IPS-18c (cell line): ENCODE data around the gene LCOR.

Source experiments
- H3K4me3 ChIP-seq: 2 replicates; pipeline ENCODE4 v1.7.0; 2013; ENCODE audit warnings: low read depth, mild to moderate bottlenecking, low read length, moderate library complexity; ENCODE audit not compliant: insufficient read depth
- H3K9me3 ChIP-seq: one replicate; pipeline ENCODE4 v1.6.1; 2013; ENCODE audit warnings: mild to moderate bottlenecking, low read length, moderate library complexity; ENCODE audit not compliant: control insufficient read depth, insufficient read depth

LCOR gene

DNA sequence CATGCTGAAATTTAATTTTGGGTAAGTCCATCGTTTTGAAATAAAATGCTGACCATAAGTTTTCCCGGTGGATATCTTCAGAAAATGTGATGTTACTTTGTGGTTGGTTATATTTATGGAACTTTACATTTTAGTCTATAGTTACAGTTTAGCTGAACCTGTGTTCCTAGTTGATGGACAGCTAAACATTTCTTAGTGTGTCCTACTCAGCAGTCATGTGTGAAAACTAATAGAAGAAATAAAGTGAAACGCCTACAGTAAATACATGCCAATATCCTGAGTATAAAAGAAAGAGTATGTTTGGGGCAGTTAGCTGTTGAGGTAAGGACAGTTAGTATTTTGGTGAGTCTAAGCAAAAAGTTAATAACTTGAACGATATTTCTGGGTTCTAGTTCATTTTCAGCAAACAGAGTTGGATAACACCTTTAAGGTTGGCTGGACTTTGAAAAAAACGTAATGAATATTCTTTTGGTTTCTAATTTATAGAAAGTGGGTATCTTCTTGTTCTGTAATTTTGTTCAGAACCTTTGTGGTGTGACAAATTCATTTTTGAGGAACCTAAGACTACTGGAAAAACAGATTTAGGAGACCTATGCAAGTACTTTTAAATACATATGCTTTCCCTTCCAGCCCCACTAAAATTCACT is 28.7 kb downstream of the LCOR start:
- Histone ChIP-seq H3K9me3 (no peaks in the 10 kb centered on the region), H3K4me3 (no peak overlapping the region)

DNA sequence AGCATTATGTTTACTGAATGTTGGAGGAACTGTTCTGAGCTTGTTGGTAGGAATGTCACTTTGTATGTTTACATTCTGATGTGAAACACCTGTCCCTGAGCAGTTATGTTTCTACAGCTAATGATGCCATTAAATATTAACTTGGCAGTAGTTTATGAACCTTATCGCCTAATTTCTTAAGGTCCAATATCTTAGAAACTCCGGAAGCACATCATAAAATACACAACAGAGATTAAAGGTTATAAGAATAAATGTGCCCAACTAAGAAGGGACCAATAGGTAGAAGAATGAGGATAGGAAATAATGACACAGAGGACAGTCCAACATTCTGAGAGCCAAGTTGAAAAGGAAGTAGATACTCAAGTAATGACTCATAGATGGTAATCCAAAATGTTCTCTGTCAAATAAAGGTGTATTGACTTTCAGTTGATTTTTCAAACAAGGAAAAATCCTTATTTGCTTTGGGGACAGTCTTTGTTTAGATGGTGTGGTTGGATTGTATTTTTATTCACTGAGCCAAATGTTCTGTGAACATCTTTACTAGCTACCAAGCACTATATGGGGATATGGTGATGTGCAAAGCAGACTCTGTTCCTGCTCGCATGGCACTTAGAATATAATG is 31.9 kb downstream of the LCOR start:
- H3K9me3 ChIP-seq = no peaks in the 10 kb centered on the region
- no peak overlapping the region for H3K4me3 ChIP-seq

DNA sequence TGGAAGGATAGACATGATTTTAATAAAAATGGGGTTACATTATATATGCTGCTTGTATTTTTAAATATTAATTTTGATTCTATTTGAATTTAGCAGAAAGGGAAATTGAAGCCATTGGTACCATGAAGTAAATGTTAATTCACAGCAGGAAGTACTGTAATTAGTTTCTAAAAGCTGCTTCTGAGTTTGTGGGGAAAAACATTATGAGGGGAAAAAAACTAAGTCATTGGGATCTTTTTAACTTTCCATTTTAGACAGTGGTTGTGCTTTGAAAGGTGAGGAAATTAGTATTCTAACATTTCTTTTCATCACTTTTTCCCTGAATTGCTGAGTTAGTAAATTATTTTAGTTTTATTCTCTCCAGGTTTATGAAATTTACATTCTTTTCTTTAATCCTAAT is 41.0 kb downstream of the LCOR start:
- Histone ChIP-seq H3K4me3 (no peak overlapping the region), H3K9me3 (no peaks in the 10 kb centered on the region)

DNA sequence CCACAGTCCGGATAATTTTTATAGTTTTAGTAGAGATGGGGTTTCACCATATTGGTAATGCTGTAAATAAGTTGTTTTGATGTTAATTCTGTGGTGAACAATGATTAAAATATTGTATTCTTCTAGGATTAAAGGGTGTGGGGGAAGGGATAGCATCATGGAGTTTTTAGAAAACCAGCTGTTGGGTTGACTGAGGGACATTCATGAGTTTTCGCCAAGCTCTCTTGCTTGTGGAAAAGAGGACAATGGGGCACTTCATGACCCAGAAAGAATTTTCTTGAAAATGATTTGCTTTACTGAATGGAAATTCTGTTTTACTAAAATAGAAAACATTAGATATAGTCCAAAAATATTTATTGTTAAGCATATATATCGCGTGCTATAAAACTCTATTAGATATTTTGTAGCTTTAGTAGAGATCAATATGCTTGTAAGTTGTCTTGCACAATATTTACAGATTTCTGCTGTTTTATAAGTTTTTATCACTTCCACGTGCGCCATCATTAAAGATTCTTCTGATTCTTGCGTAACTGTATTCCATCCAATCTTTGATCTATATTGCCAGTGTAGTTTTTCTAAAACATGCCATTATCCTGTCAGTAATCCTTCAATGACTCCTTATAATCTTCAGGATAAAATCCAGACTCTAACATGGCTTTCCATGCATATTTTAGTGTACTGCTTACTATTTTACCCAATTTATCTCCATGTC is 41.8 kb downstream of the LCOR start:
- Histone ChIP-seq H3K9me3 (no peaks in the 10 kb centered on the region), H3K4me3 (no peak overlapping the region)

DNA sequence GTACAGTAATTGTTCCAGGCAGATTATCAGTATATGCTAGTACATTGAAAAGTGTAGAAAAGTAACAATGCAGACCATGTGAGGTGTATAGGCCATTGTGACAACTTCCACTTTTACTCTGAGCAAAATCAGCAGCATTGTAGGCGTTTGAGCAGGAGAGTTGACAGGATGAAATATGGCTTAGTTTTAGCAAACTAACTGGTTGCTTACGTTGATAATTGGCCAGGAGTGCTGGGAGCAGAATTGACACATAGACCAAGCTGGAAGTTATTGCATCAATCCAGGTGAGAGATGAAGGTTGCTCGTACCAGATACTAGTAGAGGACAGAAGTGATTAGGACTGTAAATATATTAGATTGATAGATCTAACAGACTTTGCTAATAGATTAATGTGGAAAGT is 46.0 kb downstream of the LCOR start:
- H3K4me3 ChIP-seq = no peak overlapping the region
- H3K9me3 ChIP-seq = no peaks in the 10 kb centered on the region

DNA sequence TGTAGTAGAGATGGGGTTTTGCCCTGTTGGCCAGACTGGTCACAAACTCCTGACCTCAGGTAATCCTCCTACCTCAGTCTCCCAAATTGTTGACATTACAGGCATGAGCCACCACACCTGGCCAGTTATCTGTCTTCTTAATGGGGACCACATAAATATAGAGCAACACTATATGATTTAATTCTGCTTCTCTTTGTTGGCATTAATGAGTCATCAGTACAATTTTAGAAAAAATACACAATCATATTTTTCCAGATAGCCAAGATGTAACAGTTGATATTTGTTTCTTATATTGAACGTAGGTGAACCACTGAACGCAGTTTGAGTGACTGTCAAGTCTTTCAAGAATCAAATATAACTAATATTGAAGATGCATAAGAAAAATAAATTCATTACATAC is 48.5 kb downstream of the LCOR start:
- Histone ChIP-seq H3K9me3 (no peaks in the 10 kb centered on the region), H3K4me3 (no peak overlapping the region)

DNA sequence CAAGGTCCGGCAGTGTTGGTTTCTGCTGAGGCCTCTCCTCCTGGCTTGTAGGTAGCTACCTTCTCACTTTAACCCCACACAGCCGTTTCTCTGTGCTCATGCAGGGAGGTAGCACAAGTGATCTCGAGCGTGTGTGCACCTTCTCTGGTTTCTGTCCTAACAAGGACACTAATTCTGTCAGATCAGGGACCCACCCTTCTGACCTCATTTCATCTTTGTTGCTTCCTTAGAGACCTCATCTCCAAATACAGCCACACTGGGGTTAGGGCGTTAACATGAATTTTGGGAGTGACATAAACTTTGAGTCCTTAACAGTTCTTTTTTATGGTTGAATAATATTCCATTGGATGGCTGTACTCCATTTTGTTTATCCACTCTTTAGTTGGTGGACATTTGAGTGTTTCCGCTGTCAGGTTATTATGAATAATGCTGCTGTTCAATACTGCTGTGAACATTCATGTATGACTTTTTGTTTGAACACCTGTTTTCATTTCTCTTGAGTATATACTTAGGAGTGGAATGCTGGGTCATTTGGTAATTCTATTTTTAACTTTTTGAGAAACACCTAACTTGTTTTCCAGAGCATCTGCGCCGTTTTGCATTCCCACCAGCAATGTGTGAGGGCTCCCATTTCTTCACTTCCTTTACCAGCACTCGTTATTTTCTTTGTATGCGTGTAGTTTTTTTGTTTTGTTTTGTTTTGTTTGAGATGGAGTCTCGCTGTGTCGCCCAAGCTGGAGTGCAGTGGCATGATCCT is 57.5 kb downstream of the LCOR start:
- no peaks in the 10 kb centered on the region for H3K9me3 ChIP-seq
- H3K4me3 ChIP-seq = no peak overlapping the region

DNA sequence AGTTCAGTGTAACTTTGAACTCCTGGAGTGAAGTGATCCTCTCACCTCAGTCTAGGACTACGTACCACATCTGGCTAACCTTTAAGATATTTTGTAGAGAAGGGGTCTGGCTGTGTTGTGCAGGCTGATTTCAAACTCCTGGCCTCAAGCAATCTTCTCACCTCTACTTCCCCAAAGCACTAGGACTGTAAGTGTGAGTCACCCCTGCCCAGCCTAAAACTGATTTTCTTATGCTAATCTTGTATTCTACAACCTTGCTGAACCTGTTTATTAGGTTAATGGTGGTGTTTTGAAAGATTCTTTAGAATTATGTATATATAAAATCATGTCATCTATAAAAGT is 58.0 kb downstream of the LCOR start:
- no peak overlapping the region for H3K4me3 ChIP-seq
- no peaks in the 10 kb centered on the region for H3K9me3 ChIP-seq

DNA sequence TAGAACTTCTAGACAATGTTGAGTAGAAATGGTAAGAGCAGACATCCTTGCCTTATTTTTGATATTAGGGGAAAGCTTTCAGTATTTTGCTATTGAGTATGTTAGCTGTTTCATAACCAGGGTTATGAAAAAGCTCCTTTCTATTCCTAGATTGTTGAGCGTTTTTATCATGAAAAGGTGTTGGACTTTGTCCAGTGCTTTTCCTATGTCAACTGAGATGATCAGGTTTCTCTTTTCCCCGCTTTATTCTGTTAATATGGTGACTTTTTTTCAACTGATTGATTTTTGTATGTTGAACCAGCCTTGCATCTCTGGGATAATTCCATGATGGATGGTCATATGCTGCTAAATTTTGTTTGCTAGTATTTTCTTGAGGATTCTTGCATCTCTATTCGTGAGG is 58.5 kb downstream of the LCOR start:
- Histone ChIP-seq H3K9me3 (no peaks in the 10 kb centered on the region), H3K4me3 (no peak overlapping the region)

DNA sequence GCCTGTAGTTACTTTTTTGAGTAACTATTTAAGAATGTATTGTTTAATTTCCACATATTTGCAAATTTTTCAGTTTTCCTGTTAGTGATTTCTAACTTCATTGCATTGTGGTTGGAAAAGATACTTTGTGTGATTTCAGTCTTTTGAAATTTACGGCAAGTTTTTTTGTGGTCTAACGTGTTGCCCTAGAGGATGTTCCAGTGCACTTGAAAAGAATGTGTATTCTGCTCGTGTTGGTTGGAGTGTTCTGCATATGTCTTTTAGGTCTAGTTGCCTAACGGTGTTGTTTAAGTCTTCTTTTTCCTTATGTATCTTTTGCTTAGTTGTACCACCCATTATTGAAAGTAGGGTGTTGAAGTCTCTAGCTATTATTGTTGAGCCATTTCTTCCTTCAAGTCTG is 59.7 kb downstream of the LCOR start:
- no peak overlapping the region for H3K4me3 ChIP-seq
- no peaks in the 10 kb centered on the region for H3K9me3 ChIP-seq

DNA sequence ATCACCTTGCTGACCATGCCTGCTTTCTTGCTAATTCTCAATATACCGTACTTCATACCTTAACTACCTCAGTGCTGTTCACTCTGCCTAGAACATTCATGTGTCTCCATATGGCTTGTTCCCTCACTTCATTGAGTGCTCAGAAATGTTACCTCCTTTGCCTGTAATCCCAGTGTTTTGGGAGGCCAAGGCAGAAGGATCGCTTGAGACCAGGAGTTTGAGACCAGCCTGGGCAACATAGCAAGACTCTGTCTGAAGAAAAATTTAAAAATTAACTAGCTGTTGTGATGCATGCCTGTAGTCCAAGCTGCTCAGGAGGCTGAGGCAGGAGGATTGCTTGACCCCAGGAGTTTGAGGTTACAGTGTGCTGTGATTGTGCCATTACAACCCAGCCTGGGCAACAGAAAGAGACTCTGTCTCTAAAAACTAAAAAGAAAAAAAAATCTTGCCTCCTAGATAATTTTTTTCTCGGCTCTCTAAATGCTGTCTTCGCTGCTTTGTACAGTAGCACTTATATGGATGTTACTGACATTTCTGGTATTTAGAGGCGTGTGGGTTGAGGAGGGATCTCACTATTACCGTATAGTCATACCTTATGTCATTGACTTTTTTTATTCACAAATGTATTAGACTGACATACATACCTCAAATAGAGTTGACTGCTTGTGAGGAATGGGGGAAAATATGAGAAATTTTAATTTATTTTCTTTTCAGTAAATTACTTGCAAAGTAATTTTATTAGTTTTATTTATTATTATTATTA is 63.7 kb downstream of the LCOR start:
- Histone ChIP-seq H3K4me3 (no peak overlapping the region), H3K9me3 (no peaks in the 10 kb centered on the region)

DNA sequence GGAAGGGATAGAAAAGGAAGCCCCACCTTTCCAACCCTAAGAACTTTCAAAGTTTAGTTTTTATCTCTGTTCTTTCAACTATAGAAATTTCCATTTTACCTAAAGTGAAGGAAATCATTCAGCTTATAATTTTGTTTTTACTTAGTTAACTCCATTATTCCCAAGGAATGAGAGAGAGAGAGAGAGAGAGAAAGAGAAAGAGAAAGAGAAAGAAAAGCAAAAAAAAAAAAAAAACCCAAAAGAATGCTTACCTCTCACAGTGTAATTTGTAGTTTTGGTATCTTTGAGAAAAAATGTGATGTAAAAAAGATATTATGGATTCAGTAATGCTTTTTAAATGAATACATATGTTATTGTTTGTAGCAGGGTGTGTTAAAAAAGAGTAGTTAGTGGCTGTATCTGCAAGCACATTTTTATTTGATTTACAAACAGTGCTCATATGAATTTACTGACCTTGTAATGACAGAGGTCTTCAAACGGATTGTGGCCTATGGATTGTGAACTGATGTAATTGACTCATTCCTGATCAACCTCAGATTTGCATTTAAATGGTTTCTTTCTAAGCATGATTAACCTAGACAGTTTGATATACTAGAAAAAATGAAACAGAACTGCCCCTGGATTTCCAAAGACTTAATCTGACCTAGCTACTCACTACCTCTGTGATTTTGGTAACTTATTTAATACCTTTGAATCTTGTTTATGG is 64.9 kb downstream of the LCOR start:
- H3K4me3 ChIP-seq = no peak overlapping the region

DNA sequence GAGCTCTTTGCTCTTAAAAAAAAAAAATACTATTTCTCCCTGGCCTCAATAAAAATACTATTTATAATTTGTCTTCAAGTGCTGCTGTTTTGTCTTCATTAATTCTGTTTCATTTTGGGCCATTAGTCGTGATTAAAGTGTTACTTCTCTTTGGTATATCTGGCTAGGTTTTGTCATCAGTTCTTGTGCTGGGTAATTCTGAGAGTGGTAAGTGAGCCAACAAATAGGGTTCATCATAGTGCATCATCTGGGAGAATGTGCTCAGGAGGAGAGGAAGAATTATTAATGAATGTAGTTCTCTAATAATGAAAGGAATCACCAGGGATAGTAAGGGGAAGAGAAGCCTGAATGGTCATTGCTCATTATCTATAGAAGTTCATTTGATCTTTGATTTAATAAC is 70.0 kb downstream of the LCOR start:
- Histone ChIP-seq H3K9me3 (no peaks in the 10 kb centered on the region), H3K4me3 (no peak overlapping the region)

More for the DNA sequence above, 64.9 kb downstream of the LCOR start:
- no peaks in the 10 kb centered on the region for H3K9me3 ChIP-seq

DNA sequence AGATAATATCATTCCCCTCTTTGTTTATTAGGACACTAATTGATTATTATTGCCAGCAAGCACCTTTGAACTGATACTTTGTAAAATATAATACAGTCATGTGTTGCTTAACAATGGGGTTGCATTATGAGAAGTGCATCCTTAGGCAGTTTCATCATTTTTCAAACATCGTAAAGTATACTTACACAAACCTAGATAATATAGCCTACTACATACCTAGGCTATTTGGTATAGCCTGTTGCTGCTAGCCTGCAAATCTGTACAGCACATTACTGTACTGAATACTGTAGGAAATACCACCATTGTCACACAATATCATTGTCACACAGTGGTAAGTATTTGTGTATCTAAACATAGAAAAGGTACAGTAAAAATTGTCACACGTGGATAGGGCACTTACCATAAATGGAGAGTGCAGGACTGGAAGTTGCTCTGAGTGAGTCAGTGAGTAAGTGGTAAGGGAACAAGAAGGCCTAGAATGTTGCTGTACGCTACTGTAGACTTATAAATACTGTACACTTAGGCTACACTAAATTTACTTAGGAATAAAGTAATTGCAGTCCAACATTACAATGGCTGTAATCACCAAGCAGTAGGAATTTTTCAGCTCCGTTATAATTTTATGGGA is 70.7 kb downstream of the LCOR start:
- H3K9me3 ChIP-seq = no peaks in the 10 kb centered on the region
- H3K4me3 ChIP-seq = no peak overlapping the region

DNA sequence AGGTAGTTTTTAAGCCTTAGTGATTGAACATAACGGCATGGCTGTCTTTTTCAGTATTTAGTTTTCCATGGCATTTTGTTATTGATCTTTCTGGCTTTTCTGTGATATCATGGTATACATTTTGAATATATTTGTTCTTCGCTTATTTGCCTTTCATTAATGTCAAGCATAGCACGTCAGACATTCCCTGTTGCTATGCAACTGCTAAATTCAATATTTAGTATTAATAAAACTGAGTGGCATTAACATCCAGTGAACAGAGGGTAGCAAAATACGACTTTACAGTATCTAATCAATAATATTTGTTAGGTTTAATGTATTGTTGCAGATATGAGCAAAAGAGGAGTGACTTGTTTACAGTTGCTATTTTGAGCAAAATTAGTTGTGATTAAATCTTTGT is 72.5 kb downstream of the LCOR start:
- no peaks in the 10 kb centered on the region for H3K9me3 ChIP-seq
- no peak overlapping the region for H3K4me3 ChIP-seq

DNA sequence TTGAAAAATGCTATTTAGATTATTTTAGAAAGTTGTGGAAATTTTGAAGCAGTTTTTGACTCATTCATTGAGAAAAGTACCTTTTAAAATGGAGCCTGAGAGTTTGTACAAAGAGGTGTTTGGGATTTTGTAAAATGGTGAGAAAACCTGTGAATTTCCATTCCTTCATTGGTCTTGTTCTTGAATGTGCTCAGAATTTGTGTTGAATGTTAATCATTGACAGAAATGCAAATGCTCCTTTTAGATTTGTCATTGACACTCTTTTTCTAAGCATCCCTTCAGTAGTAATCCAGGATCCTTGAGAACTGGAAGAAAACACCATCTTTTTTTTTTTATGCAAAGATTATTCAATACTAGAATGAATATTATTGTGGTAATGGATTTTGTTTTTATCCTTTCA is 74.8 kb downstream of the LCOR start:
- Histone ChIP-seq H3K9me3 (no peaks in the 10 kb centered on the region), H3K4me3 (no peak overlapping the region)
